Neuron (in vitro differentiated cells): ENCODE data around the gene GSTM5.
"Not testable (repeated sequence)": the region's sequence is repeated elsewhere in the genome, so short reads cannot be mapped to it uniquely, and the experiment has no call there.

Source experiments
- H2AFZ ChIP-seq: one replicate; pipeline ENCODE4 v1.6.1; 2013; ENCODE audit warnings: low read depth, mild to moderate bottlenecking, inconsistent platforms, low read length, moderate library complexity
- H3K27me3 ChIP-seq: one replicate; pipeline ENCODE4 v1.6.1; 2013; ENCODE audit warnings: low read length; ENCODE audit not compliant: insufficient read depth
- H3K36me3 ChIP-seq: one replicate; pipeline ENCODE4 v1.6.1; 2013; ENCODE audit warnings: low read length; ENCODE audit not compliant: insufficient read depth
- H3K4me1 ChIP-seq: one replicate; pipeline ENCODE4 v1.6.1; 2013; ENCODE audit warnings: low read length; ENCODE audit not compliant: insufficient read depth
- H3K4me3 ChIP-seq: 2 replicates; pipeline ENCODE4 v1.5.1; 2013; ENCODE audit warnings: mild to moderate bottlenecking, low read length, moderate library complexity
- H3K9me3 ChIP-seq: one replicate; pipeline ENCODE4 v1.6.1; 2013; ENCODE audit warnings: low read length

GSTM5 gene

GRCh38 chr1:109750920-109751319, 38.9 kb downstream of the GSTM5 start:
- Histone ChIP-seq H3K9me3 (no peaks in the 10 kb centered on the region), H2AFZ (no peak overlapping the region), H3K4me1 (no peaks in the 10 kb centered on the region), H3K36me3 (no peaks in the 10 kb centered on the region), H3K4me3 (no peak overlapping the region), H3K27me3 (peaks cover 32% of the 10 kb centered on the region)

GRCh38 chr1:109751531-109752260, 39.6 kb downstream of the GSTM5 start:
- Histone ChIP-seq H3K27me3 (peaks cover 32% of the 10 kb centered on the region), H3K4me1 (no peaks in the 10 kb centered on the region), H2AFZ (no peak overlapping the region), H3K9me3 (no peaks in the 10 kb centered on the region), H3K36me3 (no peaks in the 10 kb centered on the region), H3K4me3 (no peak overlapping the region)

DNA sequence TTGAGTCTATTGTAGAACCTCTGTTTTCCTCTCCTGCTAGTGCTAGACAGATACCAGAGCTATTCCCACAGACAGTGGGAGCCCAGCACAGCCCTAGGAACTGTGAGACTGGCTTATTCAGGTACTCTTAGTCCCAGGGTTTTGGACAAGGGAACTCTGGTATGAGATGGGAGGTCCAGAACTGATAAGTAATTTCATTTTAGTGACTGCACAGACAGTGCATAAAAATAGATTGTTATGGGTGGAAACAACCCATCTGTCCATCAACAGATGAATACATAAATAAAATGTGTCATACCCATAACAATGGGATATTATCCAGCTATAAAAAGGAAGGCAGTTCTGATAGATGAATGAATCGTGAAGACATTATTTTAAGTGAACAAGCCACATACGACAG, 42.7 kb downstream of the GSTM5 start:
- H3K27me3 ChIP-seq, result peaks cover 28% of the 10 kb centered on the region

GRCh38 chr1:109756325-109756724, 44.3 kb downstream of the GSTM5 start:
- not testable (repeated sequence) for H3K9me3 ChIP-seq, H2AFZ ChIP-seq, H3K4me1 ChIP-seq, H3K4me3 ChIP-seq, H3K36me3 ChIP-seq
- H3K27me3 ChIP-seq, result peaks cover 17% of the 10 kb centered on the region

More for the DNA sequence above, 42.7 kb downstream of the GSTM5 start:
- Histone ChIP-seq H3K36me3 (no peaks in the 10 kb centered on the region), H3K9me3 (no peaks in the 10 kb centered on the region), H3K4me1 (no peaks in the 10 kb centered on the region), H3K4me3 (no peak overlapping the region), H2AFZ (no peak overlapping the region)

- H3K9me3 ChIP-seq, result no peaks in the 10 kb centered on the region
- no peaks in the 10 kb centered on the region for H3K36me3 ChIP-seq
- H2AFZ ChIP-seq, result no peak overlapping the region
- no peak overlapping the region for H3K4me3 ChIP-seq
- H3K27me3 ChIP-seq, result peaks cover 15% of the 10 kb centered on the region
- no peaks in the 10 kb centered on the region for H3K4me1 ChIP-seq
These were observed 44.9 kb downstream of the GSTM5 start for GRCh38 chr1:109756848-109757521.

GRCh38 chr1:109757936-109758786, 46.1 kb downstream of the GSTM5 start:
- H3K4me1 ChIP-seq, result no peaks in the 10 kb centered on the region
- no peaks in the 10 kb centered on the region for H3K36me3 ChIP-seq
- no peak overlapping the region for H2AFZ ChIP-seq
- peaks cover 10% of the 10 kb centered on the region for H3K27me3 ChIP-seq
- no peak overlapping the region for H3K4me3 ChIP-seq
- no peaks in the 10 kb centered on the region for H3K9me3 ChIP-seq

DNA sequence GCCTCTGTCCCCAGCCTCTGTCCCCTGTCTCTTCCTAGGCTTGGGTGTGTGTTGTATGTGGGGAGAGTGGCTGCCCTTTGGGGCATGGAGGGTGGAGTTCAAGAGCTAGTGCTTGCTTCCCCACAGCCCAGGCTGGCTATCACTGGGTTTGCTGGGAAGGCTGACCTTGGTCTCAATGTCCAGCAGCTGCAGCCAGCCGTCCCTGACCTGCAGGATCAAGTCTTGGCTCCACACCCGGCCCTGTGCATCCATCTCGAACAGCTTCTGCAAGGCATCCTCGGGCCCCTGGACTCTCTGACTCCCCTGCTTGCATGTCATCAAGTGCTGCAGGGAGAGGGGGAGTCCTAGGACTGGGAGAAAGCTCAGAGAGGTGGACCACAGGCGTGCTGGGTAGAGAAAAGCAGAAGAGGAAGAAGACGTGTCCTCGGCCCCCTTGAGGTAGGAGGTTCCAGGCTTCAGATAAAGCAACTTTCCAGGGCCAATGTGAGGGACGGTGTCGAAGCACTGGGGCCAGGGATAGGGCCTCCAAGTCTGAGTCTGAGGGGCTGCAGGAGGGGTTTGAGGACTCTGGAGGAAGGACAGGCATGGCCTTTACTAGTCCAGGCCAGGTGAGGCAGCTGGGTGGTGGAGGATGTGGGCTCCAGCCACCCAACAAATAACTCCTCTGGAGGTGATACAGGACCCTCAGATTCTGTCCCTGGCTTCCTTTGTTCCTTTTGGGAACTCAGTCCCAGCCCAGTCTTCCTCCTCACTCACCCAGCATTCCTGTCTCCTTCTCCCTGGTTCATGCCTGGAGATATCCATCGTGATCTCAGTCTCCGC, 47.7 kb downstream of the GSTM5 start:
- Histone ChIP-seq H3K27me3 (peaks cover 9% of the 10 kb centered on the region), H3K9me3 (no peaks in the 10 kb centered on the region), H3K4me3 (no peak overlapping the region), H3K36me3 (no peaks in the 10 kb centered on the region), H3K4me1 (no peaks in the 10 kb centered on the region), H2AFZ (no peak overlapping the region)

DNA sequence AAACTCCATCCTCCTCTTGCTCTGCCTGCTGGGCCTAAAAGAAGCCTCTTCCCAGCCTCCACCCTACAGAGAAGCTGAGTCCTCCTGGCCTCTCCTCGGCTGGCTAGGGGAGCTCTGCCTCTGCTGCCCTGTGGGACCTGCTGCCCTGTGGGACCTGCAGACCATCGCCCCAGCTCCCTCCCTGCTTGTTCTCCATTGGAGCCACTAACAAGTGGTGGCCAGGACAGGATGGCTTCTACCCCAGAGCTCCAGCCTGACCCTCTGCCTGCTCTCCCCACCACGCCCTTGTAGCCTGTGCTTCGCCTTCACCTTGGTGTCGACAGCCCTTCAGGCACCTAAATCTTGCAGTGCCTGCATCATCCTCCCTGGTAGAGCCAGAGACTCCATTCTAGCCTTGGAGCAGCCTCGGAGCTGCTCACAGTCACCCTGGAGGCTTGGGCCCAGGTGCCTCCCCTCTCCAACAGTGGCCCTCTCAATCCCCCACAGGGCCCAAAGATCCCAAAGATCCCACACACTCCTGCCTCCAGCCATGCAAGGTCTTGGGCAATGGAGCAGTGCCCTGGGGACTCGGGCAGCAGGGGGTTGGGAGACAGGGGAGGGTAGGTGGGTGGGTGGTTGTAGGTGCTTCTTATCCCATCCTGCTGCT, 48.7 kb downstream of the GSTM5 start:
- Histone ChIP-seq H3K4me3 (no peak overlapping the region), H3K4me1 (no peaks in the 10 kb centered on the region), H3K27me3 (peaks cover 17% of the 10 kb centered on the region), H3K36me3 (no peaks in the 10 kb centered on the region), H3K9me3 (no peaks in the 10 kb centered on the region), H2AFZ (no peak overlapping the region)

- no peak overlapping the region for H2AFZ ChIP-seq
- no peaks in the 10 kb centered on the region for H3K9me3 ChIP-seq
- H3K36me3 ChIP-seq, result no peaks in the 10 kb centered on the region
- peaks cover 24% of the 10 kb centered on the region for H3K27me3 ChIP-seq
- H3K4me3 ChIP-seq, result no peak overlapping the region
- no peaks in the 10 kb centered on the region for H3K4me1 ChIP-seq
These were observed 49.4 kb downstream of the GSTM5 start for GRCh38 chr1:109761227-109762038.

GRCh38 chr1:109762039-109762585, 50.1 kb downstream of the GSTM5 start:
- Histone ChIP-seq H3K36me3 (no peaks in the 10 kb centered on the region), H3K4me1 (no peaks in the 10 kb centered on the region), H3K4me3 (no peak overlapping the region), H3K9me3 (no peaks in the 10 kb centered on the region), H3K27me3 (peaks cover 26% of the 10 kb centered on the region), H2AFZ (no peak overlapping the region)

DNA sequence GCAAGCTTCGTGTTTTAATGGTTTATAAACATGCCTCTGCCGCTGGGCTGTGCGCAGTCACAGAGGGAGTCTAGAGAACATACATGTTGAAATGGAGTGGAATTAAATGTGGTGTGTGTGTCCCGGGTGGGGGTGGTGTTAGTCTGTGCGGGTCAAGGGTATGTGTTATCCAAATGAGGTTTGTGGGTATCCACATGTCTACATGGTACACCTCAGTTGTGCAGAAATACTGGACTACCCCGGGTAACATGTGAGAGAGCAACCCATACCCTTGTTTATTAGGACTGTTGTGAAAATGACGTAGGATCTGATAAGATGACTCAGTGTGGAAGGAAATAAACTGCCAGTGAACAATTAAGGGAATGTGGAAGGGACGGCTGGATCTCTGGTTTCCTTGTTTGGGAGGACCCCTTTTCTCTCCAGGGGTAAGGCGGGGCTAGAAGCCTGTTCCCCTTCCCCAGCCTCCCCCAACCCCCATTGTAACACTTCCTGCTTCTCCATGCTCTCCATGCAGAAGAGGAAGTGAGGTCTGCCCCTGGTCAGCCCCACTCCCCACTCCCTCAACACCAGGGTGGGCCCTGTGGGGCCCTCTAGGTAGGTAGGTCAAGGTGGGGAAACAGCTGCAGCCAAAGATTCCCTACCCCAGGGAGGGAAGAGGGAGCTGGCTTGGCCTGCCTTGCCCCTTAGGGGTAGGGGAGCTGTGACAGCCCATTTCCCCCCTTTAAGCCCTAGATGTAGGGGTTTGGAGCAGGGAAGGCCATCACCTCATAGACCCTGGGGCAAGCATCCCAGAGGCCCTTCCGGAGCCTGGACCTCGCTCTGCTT, 51.0 kb downstream of the GSTM5 start:
- no peak overlapping the region for H3K4me3 ChIP-seq

More for the DNA sequence above, 51.0 kb downstream of the GSTM5 start:
- H3K4me1 ChIP-seq, result no peaks in the 10 kb centered on the region
- H3K27me3 ChIP-seq, result peaks cover 32% of the 10 kb centered on the region
- H3K9me3 ChIP-seq, result no peaks in the 10 kb centered on the region
- H3K36me3 ChIP-seq, result no peaks in the 10 kb centered on the region
- no peak overlapping the region for H2AFZ ChIP-seq
